ENCODE measurements around the gene MAP2K5.

GRCh38 chr15:67784856-67785430 is 242.4 kb downstream of the MAP2K5 start:
- TF ChIP-seq, protein P1, sequence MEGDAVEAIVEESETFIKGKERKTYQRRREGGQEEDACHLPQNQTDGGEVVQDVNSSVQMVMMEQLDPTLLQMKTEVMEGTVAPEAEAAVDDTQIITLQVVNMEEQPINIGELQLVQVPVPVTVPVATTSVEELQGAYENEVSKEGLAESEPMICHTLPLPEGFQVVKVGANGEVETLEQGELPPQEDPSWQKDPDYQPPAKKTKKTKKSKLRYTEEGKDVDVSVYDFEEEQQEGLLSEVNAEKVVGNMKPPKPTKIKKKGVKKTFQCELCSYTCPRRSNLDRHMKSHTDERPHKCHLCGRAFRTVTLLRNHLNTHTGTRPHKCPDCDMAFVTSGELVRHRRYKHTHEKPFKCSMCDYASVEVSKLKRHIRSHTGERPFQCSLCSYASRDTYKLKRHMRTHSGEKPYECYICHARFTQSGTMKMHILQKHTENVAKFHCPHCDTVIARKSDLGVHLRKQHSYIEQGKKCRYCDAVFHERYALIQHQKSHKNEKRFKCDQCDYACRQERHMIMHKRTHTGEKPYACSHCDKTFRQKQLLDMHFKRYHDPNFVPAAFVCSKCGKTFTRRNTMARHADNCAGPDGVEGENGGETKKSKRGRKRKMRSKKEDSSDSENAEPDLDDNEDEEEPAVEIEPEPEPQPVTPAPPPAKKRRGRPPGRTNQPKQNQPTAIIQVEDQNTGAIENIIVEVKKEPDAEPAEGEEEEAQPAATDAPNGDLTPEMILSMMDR (IDR thresholded peaks at IDR 0.05) = no peak
- TF ChIP-seq JAZF1 (CRISPR knock-in tag; IDR thresholded peaks at IDR 0.05) = no peak

Measured in WTC11 (cell line).